ENCODE data around the gene FOXP1.

FOXP1 gene

DNA sequence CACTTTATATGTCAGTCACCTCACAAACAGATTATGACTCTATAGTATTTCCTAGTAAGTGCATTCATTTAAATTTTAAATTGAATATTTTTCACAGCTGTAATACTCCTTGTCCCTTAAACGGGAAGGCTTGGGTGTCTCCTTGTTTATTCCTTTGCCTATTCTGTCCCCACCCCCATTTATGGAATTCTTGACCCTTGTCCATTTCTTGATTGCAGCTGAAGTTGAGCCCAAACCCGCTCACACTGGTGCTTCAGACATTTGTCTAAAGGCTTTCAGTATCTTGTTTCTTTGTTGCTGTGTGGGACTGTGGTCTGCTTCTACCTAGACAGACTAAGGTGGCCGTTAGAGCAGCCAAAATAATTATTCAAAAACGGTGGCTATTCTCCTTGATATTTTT lies 449.7 kb downstream of the FOXP1 start:
- TF ChIP-seq CTCF (IDR thresholded peaks at IDR 0.05) = no peak
- intact Hi-C loops (cut with DNase I; ENCODE audit: low total_unique reads) = loop anchor here (5.0 kb wide), 2 partner anchors 72 to 108 kb away; no protein-coding TSS in a partner anchor
- H3K4me1 ChIP-seq = peaks cover 0 to 57% (median 30%) of the 10 kb centered on the region in 4 donors
- peak overlapping the region; percentile 84 to 89 for H3K27ac ChIP-seq
- no peaks in the 10 kb centered on the region for H3K36me3 ChIP-seq
- no peak overlapping the region for H3K4me3 ChIP-seq
- no peaks in the 10 kb centered on the region for H3K27me3 ChIP-seq
- H3K9me3 ChIP-seq = no peaks in the 10 kb centered on the region
- no peak for DNase-seq

DNA sequence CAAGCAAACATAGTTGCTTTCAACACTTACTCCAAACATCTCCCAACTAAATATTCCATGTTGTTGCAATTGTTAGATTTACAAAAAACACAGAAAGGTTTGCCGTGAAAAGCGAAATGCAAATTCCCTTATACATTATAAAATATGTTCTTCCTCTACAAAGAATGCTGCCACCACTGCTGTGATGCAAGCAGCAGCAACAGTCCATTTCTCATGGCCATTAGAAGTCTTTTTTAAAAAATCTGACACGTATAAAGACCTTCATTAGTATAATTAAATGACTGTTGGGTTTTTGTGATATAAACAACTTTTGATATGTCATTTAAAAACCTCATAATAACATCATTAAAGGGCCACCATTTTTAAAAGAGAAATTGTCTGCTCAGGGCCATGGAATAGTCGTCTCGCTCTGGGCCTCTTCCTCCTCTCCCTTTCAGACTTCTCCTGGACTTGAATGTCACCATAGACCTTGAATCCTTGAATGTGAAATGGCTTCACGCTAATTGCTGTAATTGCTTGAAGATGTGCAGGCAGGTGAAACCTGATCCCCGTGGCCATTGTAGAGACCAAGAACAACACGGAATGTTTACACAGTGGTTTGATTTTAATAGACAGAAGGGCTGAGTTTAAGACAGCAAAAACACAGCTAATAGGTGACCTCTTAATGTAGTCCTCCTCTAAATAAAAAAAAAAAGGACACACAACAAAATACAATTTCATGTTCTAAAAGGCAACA lies 450.4 kb downstream of the FOXP1 start:
- Histone ChIP-seq H3K36me3 (no peaks in the 10 kb centered on the region), H3K27me3 (no peaks in the 10 kb centered on the region), H3K9me3 (no peaks in the 10 kb centered on the region), H3K4me1 (peaks cover 0 to 63% (median 30%) of the 10 kb centered on the region in 4 donors), H3K27ac (peak overlapping the region; percentile 84 to 89), H3K4me3 (no peak overlapping the region)
- intact Hi-C loops (cut with DNase I; ENCODE audit: low total_unique reads) = loop anchor here (5.0 kb wide), 2 partner anchors 71 to 109 kb away; no protein-coding TSS in a partner anchor
- no peak for DNase-seq
- no peak for TF ChIP-seq CTCF (IDR thresholded peaks at IDR 0.05)

DNA sequence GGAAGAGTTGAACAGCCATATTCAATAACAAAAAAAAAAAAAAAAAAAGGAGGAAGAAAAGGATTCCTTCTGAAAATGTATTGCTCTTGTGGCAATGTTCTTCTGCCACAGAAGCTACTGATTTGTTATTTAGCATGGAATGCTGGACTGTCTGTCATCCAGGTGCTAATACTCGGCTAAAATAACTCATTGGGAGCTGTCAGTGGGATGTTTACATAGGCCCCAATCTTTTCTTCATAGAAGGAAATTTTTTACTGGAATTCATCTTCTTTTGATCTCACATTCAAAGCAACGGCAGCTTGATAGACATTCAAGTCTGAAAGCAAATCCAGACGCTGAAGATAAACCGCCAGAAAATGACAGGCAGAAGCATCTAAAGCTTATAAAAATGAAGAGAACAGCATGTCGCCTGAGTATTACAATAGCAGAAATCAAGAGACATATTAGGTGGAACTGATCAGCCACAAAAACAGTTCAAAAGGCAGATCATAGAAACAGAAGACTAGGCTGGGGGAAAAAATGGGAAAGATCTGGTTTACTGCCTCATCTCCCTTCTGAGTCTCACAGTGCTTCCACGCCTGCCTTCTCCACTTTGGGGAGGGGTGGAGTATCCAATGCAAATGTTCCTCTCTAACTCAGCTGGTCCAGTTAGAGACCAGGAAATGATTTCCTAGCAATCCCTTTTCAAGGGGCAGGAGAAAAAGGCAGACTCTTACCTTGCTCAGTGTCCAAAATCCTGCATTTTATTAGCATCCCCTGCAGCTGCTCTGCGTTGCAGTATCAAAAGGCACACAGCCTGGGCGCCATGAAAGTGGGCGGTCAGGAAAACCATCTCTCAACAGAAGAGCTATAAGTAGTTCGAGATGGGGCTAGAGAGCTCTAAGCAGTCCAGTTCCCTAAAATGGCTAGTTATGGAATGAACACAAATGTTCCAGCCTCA lies 451.9 kb downstream of the FOXP1 start:
- Histone ChIP-seq H3K36me3 (no peaks in the 10 kb centered on the region), H3K27ac (peak overlapping the region; percentile 84 to 89), H3K9me3 (no peaks in the 10 kb centered on the region), H3K4me3 (peak overlapping the region; percentile 59 to 62), H3K27me3 (no peaks in the 10 kb centered on the region), H3K4me1 (peaks cover 0 to 78% (median 36%) of the 10 kb centered on the region in 4 donors)
- intact Hi-C loops (cut with DNase I; ENCODE audit: low total_unique reads) = loop anchor here (2.0 to 5.0 kb wide), 3 partner anchors 33 to 111 kb away; no protein-coding TSS in a partner anchor
- TF ChIP-seq CTCF (IDR thresholded peaks at IDR 0.05) = no peak
- no peak for DNase-seq

- DNase-seq = peak; percentile 76 to 79
- no peaks in the 10 kb centered on the region for H3K36me3 ChIP-seq
- peak overlapping the region; percentile 84 to 89 for H3K27ac ChIP-seq
- no peaks in the 10 kb centered on the region for H3K27me3 ChIP-seq
- no peaks in the 10 kb centered on the region for H3K9me3 ChIP-seq
- peaks cover 0 to 79% (median 38%) of the 10 kb centered on the region in 4 donors for H3K4me1 ChIP-seq
- intact Hi-C loops (cut with DNase I; ENCODE audit: low total_unique reads) = loop anchor here (2.0 to 5.0 kb wide), 3 partner anchors 34 to 112 kb away; no protein-coding TSS in a partner anchor
- peak overlapping the region; percentile 59 to 62 for H3K4me3 ChIP-seq
- TF ChIP-seq CTCF (IDR thresholded peaks at IDR 0.05) = no peak
Observed at GRCh38 chr3:71130471-71131374, 452.8 kb downstream of the FOXP1 start.

Data from tibial artery (tissue), 4 donors.